ENCODE measurements around the gene SMIM8. TPM values are rescaled to one million over a fixed set of nuclear protein-coding genes. Genes with fewer than 3 reads are reported as not detected.

SMIM8 gene
- total RNA-seq, 2 experiments from 2014 or later = 5.4 TPM

DNA sequence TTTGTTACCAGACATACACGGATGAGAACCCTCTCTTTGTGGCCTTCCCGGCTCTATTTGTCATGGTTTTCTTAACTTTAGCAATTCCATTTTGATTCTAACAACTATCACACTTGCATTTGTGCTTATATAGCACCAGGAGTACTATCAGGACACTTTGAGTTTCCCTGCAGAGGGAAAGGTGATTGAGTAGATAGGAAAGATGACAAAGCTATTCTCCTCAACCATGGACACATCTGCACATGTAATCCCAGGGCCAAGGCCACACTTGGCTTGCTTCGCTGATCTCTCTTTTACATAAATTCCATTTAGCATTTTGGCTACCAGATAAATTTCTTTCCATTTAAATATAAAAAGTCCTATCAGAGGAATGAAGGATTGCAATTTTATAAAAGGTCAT is 62.1 kb downstream of the SMIM8 start:
- TF ChIP-seq, protein P1, sequence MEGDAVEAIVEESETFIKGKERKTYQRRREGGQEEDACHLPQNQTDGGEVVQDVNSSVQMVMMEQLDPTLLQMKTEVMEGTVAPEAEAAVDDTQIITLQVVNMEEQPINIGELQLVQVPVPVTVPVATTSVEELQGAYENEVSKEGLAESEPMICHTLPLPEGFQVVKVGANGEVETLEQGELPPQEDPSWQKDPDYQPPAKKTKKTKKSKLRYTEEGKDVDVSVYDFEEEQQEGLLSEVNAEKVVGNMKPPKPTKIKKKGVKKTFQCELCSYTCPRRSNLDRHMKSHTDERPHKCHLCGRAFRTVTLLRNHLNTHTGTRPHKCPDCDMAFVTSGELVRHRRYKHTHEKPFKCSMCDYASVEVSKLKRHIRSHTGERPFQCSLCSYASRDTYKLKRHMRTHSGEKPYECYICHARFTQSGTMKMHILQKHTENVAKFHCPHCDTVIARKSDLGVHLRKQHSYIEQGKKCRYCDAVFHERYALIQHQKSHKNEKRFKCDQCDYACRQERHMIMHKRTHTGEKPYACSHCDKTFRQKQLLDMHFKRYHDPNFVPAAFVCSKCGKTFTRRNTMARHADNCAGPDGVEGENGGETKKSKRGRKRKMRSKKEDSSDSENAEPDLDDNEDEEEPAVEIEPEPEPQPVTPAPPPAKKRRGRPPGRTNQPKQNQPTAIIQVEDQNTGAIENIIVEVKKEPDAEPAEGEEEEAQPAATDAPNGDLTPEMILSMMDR (IDR thresholded peaks at IDR 0.05) = no peak
- no peaks in the 10 kb centered on the region for H3K27me3 ChIP-seq (ENCODE audit: control insufficient read depth in 1 of 2, insufficient read depth in 2 of 2, low read length in 2 of 2)
- intact Hi-C loops (cut with DNase I, micrococcal nuclease) = no loop called here
- Mint-ChIP-seq H3K36me3 (ENCODE audit: low read depth) (no peaks in the 10 kb centered on the region), H3K4me1 (ENCODE audit: low read depth) (no peaks in the 10 kb centered on the region), H3K27me3 (no peaks in the 10 kb centered on the region), H3K4me3 (no peak overlapping the region), H3K9me3 (no peaks in the 10 kb centered on the region), H3K27ac (no peak overlapping the region)
- no peaks in the 10 kb centered on the region for H3K9me3 ChIP-seq (ENCODE audit: control insufficient read depth in 1 of 2, insufficient read depth in 1 of 2, low read length in 2 of 2)
- H3K27ac ChIP-seq (ENCODE audit: low read depth in 1 of 2, low read length in 2 of 2) = no peak overlapping the region
- DNase-seq = no peak
- ATAC-seq (ENCODE audit: poor library complexity) = no peak
- H3K4me1 ChIP-seq (ENCODE audit: insufficient read depth, low read length) = no peaks in the 10 kb centered on the region
- H3K36me3 ChIP-seq (ENCODE audit: insufficient read depth, low read length) = no peaks in the 10 kb centered on the region
- POLR2A ChIA-PET = no interaction called here
- CTCF ChIA-PET = no interaction called here
- H3K4me3 ChIP-seq (ENCODE audit: low read length) = no peak overlapping the region

DNA sequence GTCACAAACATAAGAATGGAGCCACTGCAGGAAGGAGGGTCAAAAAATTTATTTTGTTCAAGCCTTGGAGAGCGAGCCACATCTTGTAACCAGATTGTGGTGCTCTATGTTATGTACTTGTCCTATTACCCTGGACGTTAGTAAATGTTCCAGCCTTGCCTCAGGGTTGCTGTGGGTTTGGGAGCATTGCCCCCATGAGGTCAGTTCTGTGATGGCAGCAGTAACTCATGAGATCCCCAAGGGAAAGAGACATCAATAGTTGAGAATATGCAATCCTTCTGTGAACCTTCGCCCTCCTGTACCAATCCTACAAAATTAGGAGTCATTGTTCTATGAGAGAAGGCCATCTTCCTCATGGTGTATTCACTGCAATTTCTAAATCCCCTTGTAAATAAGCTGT is 68.9 kb downstream of the SMIM8 start:
- ChIA-PET CTCF (no interaction called here), POLR2A (no interaction called here)
- H3K4me3 Mint-ChIP-seq = no peak overlapping the region
- no peak overlapping the region for H3K27ac ChIP-seq (ENCODE audit: low read depth in 1 of 2, low read length in 2 of 2)
- H3K9me3 ChIP-seq (ENCODE audit: control insufficient read depth in 1 of 2, insufficient read depth in 1 of 2, low read length in 2 of 2) = no peaks in the 10 kb centered on the region
- H3K4me3 ChIP-seq (ENCODE audit: low read length) = no peak overlapping the region
- no peaks in the 10 kb centered on the region for H3K27me3 Mint-ChIP-seq
- ATAC-seq (ENCODE audit: poor library complexity) = no peak
- no peaks in the 10 kb centered on the region for H3K27me3 ChIP-seq (ENCODE audit: control insufficient read depth in 1 of 2, insufficient read depth in 2 of 2, low read length in 2 of 2)
- H3K9me3 Mint-ChIP-seq = no peaks in the 10 kb centered on the region
- intact Hi-C loops (cut with DNase I, micrococcal nuclease) = loop anchor here (5.0 to 10.0 kb wide), 5 partner anchors 203 to 1391 kb away; partner anchors contain the start of gene ORC3 (in 1 of the 2)
- TF ChIP-seq, protein P1 (IDR thresholded peaks at IDR 0.05) = no peak
- no peaks in the 10 kb centered on the region for H3K36me3 ChIP-seq (ENCODE audit: insufficient read depth, low read length)
- H3K27ac Mint-ChIP-seq = no peak overlapping the region
- no peaks in the 10 kb centered on the region for H3K4me1 Mint-ChIP-seq (ENCODE audit: low read depth)
- no peak for DNase-seq
- no peaks in the 10 kb centered on the region for H3K36me3 Mint-ChIP-seq (ENCODE audit: low read depth)
- H3K4me1 ChIP-seq (ENCODE audit: insufficient read depth, low read length) = no peaks in the 10 kb centered on the region

Other genes starting within 250 kb of the SMIM8 start
- not detected for gene CGA, start 227.5 kb upstream of the SMIM8 start, total RNA-seq
- gene ZNF292, start 167.0 kb upstream of the SMIM8 start, total RNA-seq = 10 to 100 TPM; 81.5 to 82.5 TPM
- gene GJB7, start 6.7 kb downstream of the SMIM8 start, total RNA-seq = not detected
- gene C6orf163, start 22.2 kb downstream of the SMIM8 start, total RNA-seq = 1 to 10 TPM in 1 of 2 experiments, under 1 TPM in 1; 0.93 to 1.4 TPM
- gene CFAP206, start 85.4 kb downstream of the SMIM8 start, total RNA-seq = under 1 TPM in 1 of 2 experiments, not detected in 1; 0.11 TPM
- gene SLC35A1, start 150.4 kb downstream of the SMIM8 start, total RNA-seq = 1 to 10 TPM; 3.8 to 4.9 TPM

All from CD4-positive, alpha-beta T cell (primary cell).